Caco-2 (cell line): ENCODE results near the gene KHDRBS2. TPM values are rescaled to one million over a fixed set of nuclear protein-coding genes. Genes with fewer than 3 reads are reported as not detected.

ENCODE experiments used
- BruUV-seq: library from RNA; stranded (reverse); fragments of 400-500 nt; replicated peaks from 2 replicates; lab custom pipeline; 2021; lab: Mats Ljungman, UMichigan
- CTCF ChIA-PET: fragments of 300-600 bp; sonication (Branson Sonifier 250); formaldehyde crosslinking; loops from one replicate; lab custom pipeline; 2022; ENCODE audit warnings: antibody characterized with exemption; lab: Charles Lee
- POLR2A ChIA-PET: fragments of 300-600 bp; sonication (Branson Sonifier 250); formaldehyde crosslinking; loops from one replicate; lab custom pipeline; 2022; ENCODE audit warnings: antibody characterized with exemption; lab: Charles Lee
- DNase-seq, 2 experiments: peaks; one replicate each; pipeline versions ENCODE4 v3.0.0 to v3.0.0-alpha.2; 2020 to 2022
- H3K27me3 ChIP-seq: replicated peaks from 2 replicates; pipeline ENCODE4 v1.6.0; 2011; ENCODE audit warnings: low read length; ENCODE audit not compliant: control insufficient read depth, insufficient read depth
- H3K36me3 ChIP-seq: 2 replicates; pipeline ENCODE4 v1.5.1; 2011; ENCODE audit warnings: low read length; ENCODE audit not compliant: control insufficient read depth, insufficient read depth
- H3K4me1 ChIP-seq: fragments of 250-450 bp; sonication (Bioruptor Pico); 2 replicates; pipeline ENCODE4 v1.5.1; 2020; ENCODE audit warnings: mild to moderate bottlenecking
- H3K4me3 ChIP-seq: 2 replicates; pipeline ENCODE4 v1.5.1; 2011; ENCODE audit warnings: low read depth, mild to moderate bottlenecking, control low read depth, low read length
- H3K9me3 ChIP-seq: fragments of 250-450 bp; sonication (Bioruptor Pico); 2 replicates; pipeline ENCODE4 v1.5.1; 2020; ENCODE audit warnings: mild to moderate bottlenecking, moderate library complexity
- H3K27ac Mint-ChIP-seq: one replicate; pipeline ENCODE4 v1.8.0; 2022; ENCODE audit warnings: mixed read lengths; ENCODE audit not compliant: unreplicated experiment
- H3K27me3 Mint-ChIP-seq: one replicate; pipeline ENCODE4 v1.8.0; 2022; ENCODE audit warnings: mixed read lengths; ENCODE audit not compliant: insufficient read depth, unreplicated experiment
- H3K36me3 Mint-ChIP-seq: one replicate; pipeline ENCODE4 v1.8.0; 2022; ENCODE audit warnings: mild to moderate bottlenecking, mixed read lengths; ENCODE audit not compliant: insufficient read depth, unreplicated experiment
- H3K4me1 Mint-ChIP-seq: one replicate; pipeline ENCODE4 v1.8.0; 2022; ENCODE audit warnings: low read depth, mixed read lengths; ENCODE audit not compliant: unreplicated experiment
- H3K4me3 Mint-ChIP-seq: one replicate; pipeline ENCODE4 v1.8.0; 2022; ENCODE audit warnings: mild to moderate bottlenecking, moderate library complexity, mixed read lengths; ENCODE audit not compliant: unreplicated experiment
- H3K9me3 Mint-ChIP-seq: one replicate; pipeline ENCODE4 v1.8.0; 2022; ENCODE audit warnings: mixed read lengths; ENCODE audit not compliant: unreplicated experiment
- intact Hi-C: fragments of 100-400 bp; cut with micrococcal nuclease; formaldehyde crosslinking; loops from one replicate; pipeline ENCODE4 v1.10.0; 2022; ENCODE audit not compliant: unreplicated experiment
- total RNA-seq: library from RNA; stranded (reverse); gene quantifications from 2 replicates; pipeline ENCODE4 v1.2.3, GENCODE V29; 2022
- TF ChIP-seq, protein P1 (sequence below), 2 experiments: fragments of 200-600 bp in 1 of 2; IDR thresholded peaks; 1 replicate in 1 of 2; 2 replicates in 1 of 2; pipeline versions ENCODE4 v1.5.1 to v1.8.0; 2011 to 2022; ENCODE audit warnings: antibody characterized with exemption in 1 of 2, control low read depth in 1 of 2, inconsistent platforms in 1 of 2, low read depth in 1 of 2, low read length in 1 of 2, mild to moderate bottlenecking in 1 of 2, moderate library complexity in 1 of 2; ENCODE audit not compliant: insufficient read depth in 1 of 2, severe bottlenecking in 1 of 2, unreplicated experiment in 1 of 2

The KHDRBS2 gene
- total RNA-seq, 1 experiment from 2014 or later, result not detected

DNA sequence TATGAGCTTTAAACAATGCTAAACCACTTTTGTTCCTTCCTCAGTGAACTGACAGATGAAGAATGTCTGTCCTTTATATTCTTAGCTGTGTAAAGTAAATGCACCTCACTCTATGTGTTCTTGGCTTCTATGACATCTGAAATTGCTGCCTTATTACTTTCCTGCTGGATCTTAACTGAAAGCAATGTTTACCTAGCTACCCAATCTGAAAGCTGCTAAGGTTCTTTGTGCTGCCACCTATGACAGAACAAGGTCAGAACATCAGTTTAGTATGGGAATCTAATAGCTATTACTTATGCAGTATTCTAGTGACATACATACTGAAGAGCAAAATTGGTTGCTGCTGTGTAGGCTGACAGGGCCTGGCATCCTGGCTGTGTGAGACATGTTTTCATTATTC is 444.1 kb downstream of the KHDRBS2 start:
- no TSS peak for BruUV-seq
- Histone ChIP-seq H3K4me1 (no peaks in the 10 kb centered on the region), H3K27me3 (no peaks in the 10 kb centered on the region), H3K36me3 (no peaks in the 10 kb centered on the region), H3K9me3 (no peaks in the 10 kb centered on the region), H3K4me3 (no peak overlapping the region)
- Mint-ChIP-seq H3K27ac (no peak overlapping the region), H3K36me3 (no peaks in the 10 kb centered on the region), H3K4me3 (no peak overlapping the region), H3K9me3 (no peaks in the 10 kb centered on the region), H3K4me1 (no peaks in the 10 kb centered on the region), H3K27me3 (peaks cover 3% of the 10 kb centered on the region)
- no peak for DNase-seq
- ChIA-PET POLR2A (no interaction called here), CTCF (no interaction called here)
- TF ChIP-seq, protein P1, sequence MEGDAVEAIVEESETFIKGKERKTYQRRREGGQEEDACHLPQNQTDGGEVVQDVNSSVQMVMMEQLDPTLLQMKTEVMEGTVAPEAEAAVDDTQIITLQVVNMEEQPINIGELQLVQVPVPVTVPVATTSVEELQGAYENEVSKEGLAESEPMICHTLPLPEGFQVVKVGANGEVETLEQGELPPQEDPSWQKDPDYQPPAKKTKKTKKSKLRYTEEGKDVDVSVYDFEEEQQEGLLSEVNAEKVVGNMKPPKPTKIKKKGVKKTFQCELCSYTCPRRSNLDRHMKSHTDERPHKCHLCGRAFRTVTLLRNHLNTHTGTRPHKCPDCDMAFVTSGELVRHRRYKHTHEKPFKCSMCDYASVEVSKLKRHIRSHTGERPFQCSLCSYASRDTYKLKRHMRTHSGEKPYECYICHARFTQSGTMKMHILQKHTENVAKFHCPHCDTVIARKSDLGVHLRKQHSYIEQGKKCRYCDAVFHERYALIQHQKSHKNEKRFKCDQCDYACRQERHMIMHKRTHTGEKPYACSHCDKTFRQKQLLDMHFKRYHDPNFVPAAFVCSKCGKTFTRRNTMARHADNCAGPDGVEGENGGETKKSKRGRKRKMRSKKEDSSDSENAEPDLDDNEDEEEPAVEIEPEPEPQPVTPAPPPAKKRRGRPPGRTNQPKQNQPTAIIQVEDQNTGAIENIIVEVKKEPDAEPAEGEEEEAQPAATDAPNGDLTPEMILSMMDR (IDR thresholded peaks at IDR 0.05; ENCODE audit: insufficient read depth in 1 of 2, low read depth in 1 of 2, low read length in 1 of 2, severe bottlenecking in 1 of 2, unreplicated experiment in 1 of 2), result no peak
- intact Hi-C loops, result no loop called here

DNA sequence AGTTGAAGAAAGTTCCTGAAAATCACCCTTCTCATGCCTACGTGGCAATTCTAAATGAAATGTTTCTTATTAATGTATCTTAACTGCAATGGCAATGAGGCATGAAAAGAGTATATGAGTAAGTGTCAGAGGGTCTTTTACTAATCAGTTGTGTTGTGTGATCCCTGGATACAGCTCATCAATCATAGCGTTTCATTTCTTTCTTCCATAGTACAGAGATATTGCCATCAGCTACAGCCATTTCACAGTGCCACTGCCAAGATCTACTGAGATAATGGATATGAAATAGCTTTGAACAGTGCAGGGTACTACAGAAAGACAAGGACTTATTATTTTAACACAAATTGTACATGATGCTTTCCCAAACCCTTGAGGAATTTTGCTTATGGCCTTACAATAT is 450.8 kb downstream of the KHDRBS2 start:
- H3K36me3 ChIP-seq, result no peaks in the 10 kb centered on the region
- ChIA-PET POLR2A (no interaction called here), CTCF (no interaction called here)
- TF ChIP-seq, protein P1 (IDR thresholded peaks at IDR 0.05; ENCODE audit: insufficient read depth in 1 of 2, low read depth in 1 of 2, low read length in 1 of 2, severe bottlenecking in 1 of 2, unreplicated experiment in 1 of 2), result no peak
- intact Hi-C loops, result no loop called here
- H3K27ac Mint-ChIP-seq, result no peak overlapping the region
- no peak for DNase-seq
- no peaks in the 10 kb centered on the region for H3K27me3 Mint-ChIP-seq
- no peaks in the 10 kb centered on the region for H3K27me3 ChIP-seq
- no TSS peak for BruUV-seq
- no peaks in the 10 kb centered on the region for H3K9me3 ChIP-seq
- H3K4me3 Mint-ChIP-seq, result no peak overlapping the region
- no peaks in the 10 kb centered on the region for H3K9me3 Mint-ChIP-seq
- no peaks in the 10 kb centered on the region for H3K4me1 Mint-ChIP-seq
- H3K4me3 ChIP-seq, result no peak overlapping the region
- H3K36me3 Mint-ChIP-seq, result no peaks in the 10 kb centered on the region
- H3K4me1 ChIP-seq, result no peaks in the 10 kb centered on the region

DNA sequence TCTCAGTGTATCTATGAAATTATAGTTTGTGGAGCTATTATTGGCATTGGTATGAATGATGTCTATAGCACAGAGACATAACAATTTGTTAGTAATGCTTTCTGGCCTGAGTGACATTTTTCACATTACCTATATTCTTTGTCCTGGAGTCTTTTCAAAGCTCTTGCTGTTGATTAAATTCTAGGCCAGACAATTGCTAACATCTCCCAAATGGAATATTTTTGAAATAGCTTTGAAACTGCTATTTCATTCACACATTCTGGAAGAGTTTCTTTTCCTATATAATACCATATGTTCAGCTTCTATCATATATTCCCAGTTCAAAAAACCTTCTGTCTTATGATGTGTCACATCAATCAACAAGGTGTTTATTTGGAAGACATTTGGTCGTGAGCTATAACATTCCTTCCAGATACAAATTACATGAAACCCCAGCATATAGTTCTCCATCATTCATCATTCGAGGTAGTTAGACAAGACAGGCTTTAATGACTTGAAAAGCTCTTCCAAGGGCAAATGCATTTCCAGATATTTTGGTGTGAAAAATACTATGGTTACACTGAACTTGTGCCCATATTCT is 452.8 kb downstream of the KHDRBS2 start:
- no peak overlapping the region for H3K27ac Mint-ChIP-seq
- no peak overlapping the region for H3K4me3 Mint-ChIP-seq
- Histone ChIP-seq H3K4me3 (no peak overlapping the region), H3K36me3 (no peaks in the 10 kb centered on the region), H3K27me3 (no peaks in the 10 kb centered on the region), H3K9me3 (no peaks in the 10 kb centered on the region), H3K4me1 (no peaks in the 10 kb centered on the region)
- BruUV-seq, result no TSS peak
- DNase-seq, result no peak
- POLR2A ChIA-PET, result no interaction called here
- H3K27me3 Mint-ChIP-seq, result no peaks in the 10 kb centered on the region
- TF ChIP-seq, protein P1 (IDR thresholded peaks at IDR 0.05; ENCODE audit: insufficient read depth in 1 of 2, low read depth in 1 of 2, low read length in 1 of 2, severe bottlenecking in 1 of 2, unreplicated experiment in 1 of 2), result no peak
- CTCF ChIA-PET, result no interaction called here
- no peaks in the 10 kb centered on the region for H3K4me1 Mint-ChIP-seq
- intact Hi-C loops, result no loop called here
- H3K9me3 Mint-ChIP-seq, result no peaks in the 10 kb centered on the region
- no peaks in the 10 kb centered on the region for H3K36me3 Mint-ChIP-seq
